Body of pancreas (tissue), 4 donors: ENCODE data around the gene STPG4.

Source experiments
- CTCF ChIP-seq, 7 experiments: fragments of 450-650 bp in 4 of 7; fragments of 200-600 bp in 3 of 7; sonication (generic) in 3 of 7; IDR thresholded peaks; one replicate each; pipeline ENCODE4 v1.5.1; 2016 to 2019; ENCODE audit warnings: antibody characterized with exemption in 7 of 7
- POLR2A ChIP-seq, 3 donors: fragments of 450-650 bp; IDR thresholded peaks; one replicate each; pipeline ENCODE4 v1.6.1; 2016; ENCODE audit warnings: antibody characterized with exemption in 3 of 3, mild to moderate bottlenecking in 2 of 3

- TF ChIP-seq CTCF (IDR thresholded peaks at IDR 0.05) (no peak), POLR2A (IDR thresholded peaks at IDR 0.05) (no peak)
These were observed 106.2 kb downstream of the STPG4 start for GRCh38 chr2:47048801-47049480.
